Measurements from ENCODE around the gene LZTR1.
"Not testable (repeated sequence)": the region's sequence is repeated elsewhere in the genome, so short reads cannot be mapped to it uniquely, and the experiment has no call there.

Gene LZTR1

DNA sequence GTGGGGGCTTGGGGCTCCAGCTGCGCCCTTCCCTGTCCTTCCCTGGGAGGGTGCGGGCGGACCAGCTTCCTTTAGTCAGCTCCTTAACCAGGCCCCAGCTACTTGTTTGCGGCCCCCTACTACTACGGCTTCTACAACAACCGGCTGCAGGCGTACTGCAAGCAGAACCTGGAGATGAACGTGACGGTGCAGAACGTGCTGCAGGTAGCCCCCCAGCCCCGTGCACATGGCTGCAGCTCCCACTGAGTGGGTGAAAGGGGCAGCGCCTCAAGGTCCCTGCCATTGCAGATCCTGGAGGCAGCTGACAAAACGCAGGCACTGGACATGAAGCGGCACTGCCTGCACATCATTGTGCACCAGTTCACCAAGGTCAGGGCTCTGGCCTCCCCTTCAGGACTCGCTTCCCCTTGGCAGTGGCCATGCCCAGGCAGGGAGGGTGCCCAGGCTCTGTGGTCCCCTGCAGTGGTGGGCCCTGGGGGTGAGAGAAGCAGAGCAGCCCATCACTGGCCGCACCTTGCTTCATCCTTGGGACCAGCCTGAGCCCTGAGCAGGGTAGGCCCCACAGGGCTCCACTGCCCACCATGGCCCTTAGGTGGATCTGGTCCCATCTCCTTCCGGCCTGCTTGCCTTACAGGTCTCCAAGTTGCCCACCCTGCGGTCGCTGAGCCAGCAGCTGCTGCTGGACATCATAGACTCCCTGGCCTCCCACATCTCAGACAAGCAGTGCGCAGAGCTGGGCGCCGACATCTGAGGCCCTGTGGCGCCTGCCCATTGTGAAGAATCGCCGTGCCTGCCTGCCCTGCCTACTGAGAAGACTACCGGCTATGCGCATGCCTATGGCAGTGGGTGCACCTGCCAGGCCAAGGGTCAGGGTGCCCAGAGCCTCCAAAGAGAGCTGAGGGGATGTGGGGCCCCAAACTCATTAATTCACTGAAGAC lies 14.8 kb downstream of the LZTR1 start:
- no peak for DNase-seq (ENCODE audit: low read depth in 2 of 2)

DNA sequence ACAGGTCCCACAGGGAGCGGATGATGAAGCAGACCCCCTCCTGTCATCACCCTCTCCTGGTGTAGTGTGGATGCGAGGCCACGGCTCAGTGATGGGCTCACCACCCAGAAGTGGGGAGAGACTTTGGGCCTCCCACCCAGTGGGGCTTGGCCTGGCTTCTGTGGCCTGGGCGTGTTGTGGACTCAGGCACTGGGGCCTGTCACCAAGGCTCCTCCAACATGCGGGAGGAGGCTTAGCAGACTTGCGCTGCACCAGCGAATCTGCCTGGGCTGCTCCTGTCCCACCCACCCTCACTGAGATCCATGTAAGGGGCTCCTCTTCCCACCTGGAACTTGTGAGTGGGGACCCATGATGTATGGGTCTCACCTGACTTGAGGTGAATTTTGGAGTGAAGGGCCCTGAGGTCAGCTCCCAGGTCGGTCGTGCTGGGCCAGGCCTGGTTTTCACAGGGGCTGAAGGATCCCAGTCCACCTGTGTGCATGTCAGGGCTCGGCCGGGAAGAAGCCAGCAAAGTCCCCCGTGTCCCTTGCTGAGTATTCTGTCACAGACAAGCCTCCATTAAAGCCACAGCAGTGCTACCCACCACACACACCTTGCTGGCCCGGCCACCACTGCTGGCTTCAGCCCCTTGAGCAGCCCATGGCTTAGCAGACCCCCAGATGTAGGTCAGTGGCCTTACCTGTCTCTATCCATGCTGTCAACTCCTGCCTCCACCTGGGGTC lies 15.6 kb downstream of the LZTR1 start:
- DNase-seq (ENCODE audit: low read depth in 2 of 2): no peak

DNA sequence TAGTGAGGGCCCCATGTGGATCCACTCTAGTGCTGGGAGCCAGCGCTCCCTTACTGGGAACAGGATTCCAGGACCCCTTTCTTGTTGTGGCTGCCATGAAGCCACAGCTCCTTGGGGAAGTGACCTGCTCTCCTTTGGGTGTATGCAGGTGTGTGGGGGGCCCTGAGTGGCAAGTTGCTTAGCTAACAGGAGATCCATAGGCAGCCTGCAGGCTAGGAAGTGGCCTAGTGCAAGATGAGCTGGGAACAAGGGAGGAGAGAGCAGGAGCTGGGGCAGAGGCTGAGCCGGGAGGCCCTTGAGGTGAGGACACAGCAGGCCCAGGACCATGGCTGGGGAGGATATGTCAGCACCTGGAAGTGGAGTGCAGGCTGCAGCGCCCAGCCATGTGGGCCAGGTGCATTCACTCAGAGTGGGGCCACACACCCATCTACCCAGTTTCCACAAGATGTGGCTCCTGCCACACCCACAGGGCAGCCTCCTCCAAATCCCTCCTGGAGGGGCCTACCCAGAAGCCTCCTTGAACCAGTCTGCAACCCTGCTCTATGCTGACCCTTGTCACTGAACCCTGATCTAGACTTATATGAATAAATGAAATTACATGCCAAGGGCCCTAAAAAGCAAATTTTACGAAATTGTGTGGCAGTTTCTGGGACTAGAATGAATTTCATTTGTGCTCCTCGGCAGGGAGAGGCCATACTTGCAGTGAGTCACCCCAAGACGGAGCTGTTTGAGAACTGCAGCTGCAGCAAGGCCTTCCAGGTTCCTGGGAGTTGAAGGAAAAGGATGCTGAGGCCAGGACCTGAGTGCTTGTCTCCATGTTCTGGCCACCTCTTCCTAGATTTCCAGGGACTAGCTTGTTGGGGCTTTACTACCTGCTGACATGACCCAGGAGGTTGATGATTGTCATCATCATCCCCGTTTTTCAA lies 16.6 kb downstream of the LZTR1 start:
- DNase-seq (ENCODE audit: low read depth in 2 of 2): no peak

DNA sequence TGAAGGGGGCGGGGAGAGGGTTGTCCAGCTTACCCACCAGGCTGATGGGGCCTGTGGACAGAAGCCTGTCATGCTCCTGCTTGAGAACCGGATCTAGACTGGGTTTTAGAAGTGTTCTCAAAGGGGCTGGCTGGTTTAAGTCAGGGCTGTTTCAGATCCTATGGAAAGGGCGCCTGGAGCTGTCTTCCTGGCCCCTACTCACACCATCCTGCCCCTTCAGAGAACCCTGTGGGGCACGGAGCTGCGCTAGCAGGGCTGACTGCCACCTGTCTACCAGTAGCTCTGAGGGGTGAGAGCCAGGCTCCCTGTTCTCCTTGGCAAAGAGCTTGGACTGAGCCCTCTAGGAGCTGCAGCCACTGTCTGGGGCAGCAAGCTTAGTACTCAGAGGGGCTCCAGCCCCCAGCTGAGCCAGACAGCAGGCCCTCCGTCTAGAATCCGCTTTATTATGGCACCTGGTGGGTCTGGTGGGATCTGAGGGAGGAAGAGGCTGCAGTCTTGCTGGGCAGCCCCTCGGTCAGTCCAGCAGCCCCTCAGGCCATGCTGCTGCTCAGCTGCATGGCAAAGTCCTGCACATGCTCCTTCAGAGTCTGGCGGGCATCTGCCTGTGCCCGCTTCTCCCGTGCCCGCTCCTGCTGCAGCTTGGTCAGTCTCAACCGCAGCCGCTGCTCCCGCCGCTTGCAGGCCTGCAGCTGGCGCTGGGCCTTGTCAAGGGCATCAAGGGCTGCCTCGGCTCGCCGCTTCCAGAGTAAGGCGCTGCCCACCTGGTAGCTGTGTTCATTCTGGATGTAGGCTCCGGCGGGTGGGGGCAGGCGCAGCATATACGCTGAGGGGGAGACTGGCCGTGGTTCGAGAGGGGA lies 17.5 kb downstream of the LZTR1 start:
- DNase-seq (ENCODE audit: low read depth in 2 of 2): no peak

DNA sequence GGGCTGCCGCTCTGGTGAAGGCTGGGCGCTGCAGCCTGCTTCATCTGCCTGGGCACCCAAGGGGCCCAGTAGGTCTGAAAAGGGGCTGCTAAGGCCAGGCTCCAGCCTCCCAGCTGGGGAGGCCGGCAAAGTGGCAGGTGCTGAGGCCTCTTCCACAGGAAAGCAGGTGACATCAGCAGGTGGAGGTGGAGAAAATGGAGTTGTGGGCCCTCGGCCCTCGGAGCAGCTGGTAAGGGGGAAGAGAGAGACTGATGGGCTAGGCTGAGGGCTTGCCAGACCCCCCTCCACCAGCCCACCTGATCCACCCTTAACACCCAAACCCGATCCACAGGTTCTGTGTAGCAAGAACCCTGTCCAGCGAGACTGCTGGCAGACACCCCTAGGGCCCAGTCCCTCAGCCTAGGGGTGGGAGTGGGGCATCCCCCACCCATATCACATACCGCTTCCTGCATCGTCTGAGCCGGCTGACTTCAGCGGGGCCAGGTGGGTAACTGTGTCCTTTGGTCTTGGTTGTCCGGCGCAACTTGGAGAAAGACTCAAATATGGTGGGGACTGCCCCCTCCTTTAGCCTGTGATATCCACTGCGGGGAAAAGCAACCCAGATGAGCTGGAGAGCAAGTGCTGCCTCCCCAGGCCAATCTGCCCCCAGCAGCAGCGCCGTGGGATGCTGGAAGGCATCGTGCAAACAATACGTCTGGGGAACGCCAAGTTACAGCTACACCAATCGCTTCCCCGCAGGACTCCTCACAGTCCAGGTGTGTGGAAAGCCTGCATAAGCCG lies 18.3 kb downstream of the LZTR1 start:
- no peak for DNase-seq (ENCODE audit: low read depth in 2 of 2)

DNA sequence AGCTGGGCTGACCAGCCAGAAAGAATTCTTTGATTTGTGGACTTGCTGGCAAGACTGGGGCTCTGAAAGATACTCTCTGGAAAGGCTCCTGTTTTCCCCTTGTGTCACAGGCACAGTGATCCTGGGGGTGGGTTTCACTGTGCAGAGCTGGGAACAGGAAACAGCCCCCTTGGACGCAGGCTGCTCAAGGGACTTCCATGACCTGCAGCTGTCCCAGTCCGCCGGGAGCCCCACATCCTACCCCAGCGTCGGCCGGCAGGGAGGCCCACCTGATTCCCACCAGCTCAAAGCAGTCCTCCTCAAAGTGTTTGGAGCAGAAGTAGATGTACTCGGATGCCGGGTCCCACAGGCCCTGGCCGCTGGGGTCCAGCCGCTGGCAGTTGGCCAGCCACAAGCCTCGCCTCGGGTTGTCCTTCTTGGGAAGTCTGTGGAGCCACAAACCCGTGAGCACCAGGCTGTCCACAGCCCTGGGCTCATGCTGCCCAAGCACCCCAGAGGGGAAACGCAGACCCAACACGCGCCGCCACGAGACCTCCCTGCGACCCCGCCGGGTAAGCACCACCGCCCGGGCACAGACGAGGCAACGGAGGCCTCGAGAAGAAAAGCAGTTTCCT lies 19.0 kb downstream of the LZTR1 start:
- DNase-seq (ENCODE audit: low read depth in 2 of 2): no peak

DNA sequence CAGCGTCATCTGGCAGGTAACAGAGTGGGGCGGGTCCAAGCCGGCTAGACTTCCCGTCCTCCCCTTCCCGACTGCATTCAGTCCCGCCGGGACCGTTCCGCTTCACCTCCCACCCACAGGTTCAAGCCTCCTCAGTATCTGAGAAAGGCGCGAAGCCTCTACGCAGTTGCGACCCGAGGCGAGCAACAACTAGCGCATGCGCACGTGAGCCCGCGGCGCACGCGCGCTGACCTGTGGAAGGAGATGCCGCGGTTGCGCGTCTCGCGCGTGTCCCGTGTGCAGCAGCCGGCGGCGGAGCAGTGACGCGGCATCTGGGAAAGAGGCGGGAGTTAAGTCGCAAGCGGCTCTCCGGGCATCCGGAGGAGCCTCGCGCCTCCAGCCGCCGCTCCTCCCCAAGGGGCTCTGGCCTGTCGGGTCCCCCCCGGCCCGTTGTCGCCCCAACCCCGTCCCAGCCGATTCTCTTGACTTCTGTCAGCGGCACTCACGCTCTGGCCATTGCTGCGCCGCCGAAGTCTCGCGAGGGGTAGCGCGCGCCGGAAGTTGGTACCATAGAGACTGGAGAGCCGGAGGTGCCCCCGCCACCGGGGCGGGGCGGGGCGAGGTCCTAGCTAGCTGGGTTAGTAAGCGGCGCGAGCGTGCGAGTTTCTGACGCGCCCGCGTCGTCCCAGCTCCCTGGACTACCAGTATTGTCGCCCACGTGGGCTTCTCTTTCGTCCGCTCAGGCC lies 19.7 kb downstream of the LZTR1 start, which contains the start of gene THAP7:
THAP7 (minus strand) TSS at position 518 of the 725 bp plus-strand sequence; CDS start at position 311, 207 bp downstream.
- DNase-seq (ENCODE audit: low read depth in 2 of 2): peak; percentile 82 to 83

DNA sequence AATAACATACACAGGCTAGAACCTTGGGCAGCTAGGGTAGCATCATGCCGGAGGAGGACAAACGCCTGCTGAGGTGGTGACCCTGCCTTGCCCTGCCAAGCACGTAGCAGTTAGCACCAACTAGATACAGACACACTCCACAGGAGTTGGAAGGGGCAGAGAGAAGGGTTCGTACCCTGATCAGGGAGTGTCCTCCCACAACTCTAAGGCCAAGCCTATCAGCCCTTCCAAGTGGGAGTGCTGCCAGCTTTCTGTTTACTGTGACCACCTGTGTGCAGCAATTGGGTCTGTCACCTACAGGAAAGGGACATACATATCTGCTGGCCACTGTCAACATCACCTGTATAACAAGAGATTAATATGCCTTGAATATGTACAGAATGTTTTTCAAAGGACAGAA lies 21.7 kb downstream of the LZTR1 start:
- no peak for DNase-seq (ENCODE audit: low read depth in 2 of 2)

DNA sequence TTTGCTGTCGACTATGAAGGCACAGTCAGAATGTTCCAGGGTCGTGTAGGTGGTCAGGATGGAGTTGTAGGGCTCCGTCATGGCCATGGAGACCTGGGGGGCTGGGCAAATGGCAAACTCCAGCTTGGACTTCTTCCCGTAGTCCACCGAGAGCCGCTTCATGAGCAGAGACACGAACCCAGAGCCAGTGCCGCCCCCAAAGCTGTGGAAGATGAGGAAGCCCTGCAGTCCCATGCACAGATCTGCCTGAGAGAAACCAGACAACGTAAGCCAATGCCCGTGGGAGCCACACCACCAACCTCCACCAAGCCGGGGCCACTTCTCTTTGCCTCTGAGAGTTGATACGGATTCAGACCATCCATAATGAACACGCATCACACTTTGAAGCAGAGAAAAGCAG lies 27.1 kb downstream of the LZTR1 start:
- DNase-seq (ENCODE audit: low read depth in 2 of 2): not testable (repeated sequence)

DNA sequence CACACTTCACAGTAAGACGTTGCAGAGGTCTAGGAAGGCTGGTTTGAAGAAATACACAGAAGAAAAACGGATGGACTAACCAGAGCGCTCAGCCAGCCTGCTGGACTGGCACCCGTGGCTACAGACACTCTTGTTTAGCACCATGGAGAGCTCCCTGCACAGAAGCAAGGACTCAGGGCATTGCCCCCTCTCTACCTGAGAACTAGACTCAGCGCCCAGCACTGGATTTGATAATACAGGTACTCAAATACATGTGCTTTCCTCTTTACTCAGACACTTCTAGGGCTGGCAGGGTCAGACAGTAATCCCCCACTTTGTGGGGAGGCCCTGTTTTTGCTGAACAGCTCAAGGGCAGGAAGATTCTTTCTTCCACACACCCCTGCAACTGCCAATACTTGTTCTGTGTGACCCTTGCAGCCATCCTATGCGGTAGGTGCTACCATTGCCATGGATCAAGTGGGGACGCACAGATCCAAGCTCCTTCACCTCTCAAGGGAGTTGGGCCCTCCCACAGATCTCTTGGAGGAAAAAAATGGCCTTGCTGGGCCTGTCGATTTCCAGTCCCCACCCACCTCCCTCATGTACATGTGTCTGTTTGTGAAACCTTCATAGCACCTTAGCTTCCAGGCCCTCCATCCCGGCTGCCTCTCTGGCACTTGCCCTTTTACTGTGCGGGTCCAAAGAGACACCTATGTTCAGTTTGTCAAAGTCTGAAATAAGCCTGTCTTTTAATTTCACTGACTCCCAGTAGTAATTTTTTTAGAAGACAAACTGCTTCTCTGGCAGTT lies 27.7 kb downstream of the LZTR1 start:
- no peak for DNase-seq (ENCODE audit: low read depth in 2 of 2)

DNA sequence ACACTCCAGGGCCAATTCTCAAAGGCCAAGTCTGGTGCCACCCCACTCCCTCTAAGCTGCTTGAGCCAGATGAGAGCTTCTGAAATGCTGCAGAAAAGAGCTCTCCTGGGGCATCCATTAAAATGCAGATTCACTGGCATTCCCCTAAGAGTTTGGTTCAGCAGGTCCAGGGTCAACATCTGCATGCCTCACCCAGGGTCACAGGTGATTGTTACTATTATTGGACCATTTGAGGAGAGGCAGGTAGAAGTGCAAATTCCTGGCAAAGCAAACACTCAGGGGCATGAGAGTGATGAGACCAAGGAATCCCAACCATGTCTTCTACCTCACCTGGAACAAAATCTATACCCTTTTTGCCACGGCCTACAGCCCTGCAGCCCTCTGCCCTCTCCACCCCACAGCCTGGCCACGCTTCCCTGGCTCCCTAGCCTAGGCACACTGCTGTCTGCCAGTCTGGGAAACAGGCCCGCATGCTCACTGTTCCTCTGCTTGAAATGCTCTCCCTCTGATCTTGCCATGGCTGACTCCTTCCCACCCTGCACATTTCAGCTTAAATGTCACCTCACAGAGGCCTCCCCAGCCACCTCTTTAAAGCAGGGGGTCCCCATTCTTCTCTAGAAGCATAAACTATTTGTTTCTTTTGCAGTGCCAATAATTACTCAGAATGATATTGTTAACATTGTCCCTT lies 28.5 kb downstream of the LZTR1 start:
- no peak for DNase-seq (ENCODE audit: low read depth in 2 of 2)

DNA sequence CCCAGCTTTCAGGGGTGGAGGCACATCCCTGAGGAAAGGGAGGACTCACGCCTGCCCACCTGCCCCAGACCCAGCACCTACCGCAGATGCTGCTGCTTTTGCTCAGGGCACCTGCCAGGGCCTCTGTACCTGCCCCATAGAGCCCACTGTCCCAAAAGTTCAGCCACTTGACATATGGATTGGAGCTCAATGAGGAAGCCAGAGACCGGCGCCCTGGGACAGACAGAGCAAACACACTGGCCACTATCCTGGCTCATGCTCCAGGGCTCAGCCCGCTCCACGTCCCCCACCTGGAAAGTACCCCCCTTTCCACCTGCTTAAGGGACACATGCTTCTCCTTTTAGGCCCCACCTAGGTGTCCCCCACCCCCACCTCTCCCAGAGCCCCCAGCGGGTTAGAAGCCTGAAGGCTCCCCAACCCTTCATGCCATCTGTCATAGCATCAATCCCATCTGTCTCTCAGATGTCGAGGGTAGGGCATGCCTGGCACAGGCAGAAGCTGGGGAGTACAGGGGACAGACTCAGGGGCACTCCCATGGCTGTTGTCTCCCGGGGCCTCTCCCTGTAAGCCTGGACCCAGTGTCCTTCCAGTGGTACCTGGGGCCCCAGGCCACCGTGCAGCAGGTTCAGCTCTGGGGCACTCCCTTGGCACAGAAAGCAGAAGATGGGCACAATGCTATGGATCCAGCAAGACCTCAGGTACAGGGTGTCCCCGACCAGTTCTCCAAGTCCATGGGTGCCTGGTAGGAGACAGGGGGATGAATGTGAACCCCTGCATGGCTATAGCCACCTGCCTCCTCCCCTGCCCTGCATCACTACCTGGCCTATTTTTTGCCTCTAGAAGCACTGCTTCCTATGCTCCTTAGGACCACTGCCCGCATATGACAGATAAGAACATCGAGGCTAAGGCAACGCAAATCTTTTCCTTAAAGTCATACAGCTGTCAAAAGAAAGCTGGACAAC lies 30.6 kb downstream of the LZTR1 start:
- no peak for DNase-seq (ENCODE audit: low read depth in 2 of 2)

DNA sequence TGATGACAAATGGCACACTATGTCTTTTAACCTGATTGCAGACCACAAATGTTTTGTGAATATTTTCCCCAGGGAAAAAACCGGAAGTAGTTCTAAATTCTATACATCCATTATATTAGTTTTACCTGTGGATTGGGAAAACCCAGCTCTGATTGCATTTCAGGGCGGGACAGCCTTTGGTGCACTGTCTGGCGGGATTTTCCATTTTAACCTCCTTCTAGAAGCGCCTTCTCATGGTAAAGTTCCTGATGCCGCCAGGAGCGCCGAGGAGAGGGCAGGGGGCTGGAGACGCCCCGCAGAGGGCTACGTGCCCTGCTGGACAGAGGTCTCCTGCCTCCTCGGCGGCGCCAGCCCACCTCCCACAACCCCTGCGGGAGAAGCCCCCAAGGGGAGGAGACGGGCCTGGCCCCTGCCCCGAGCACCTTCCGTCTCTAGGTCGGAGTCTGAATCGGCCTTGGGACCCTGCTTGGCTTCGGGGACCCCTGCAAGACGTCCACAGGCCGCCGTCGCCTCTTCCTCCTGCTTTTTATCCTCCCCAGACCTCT lies 31.6 kb downstream of the LZTR1 start:
- no peak for DNase-seq (ENCODE audit: low read depth in 2 of 2)

DNA sequence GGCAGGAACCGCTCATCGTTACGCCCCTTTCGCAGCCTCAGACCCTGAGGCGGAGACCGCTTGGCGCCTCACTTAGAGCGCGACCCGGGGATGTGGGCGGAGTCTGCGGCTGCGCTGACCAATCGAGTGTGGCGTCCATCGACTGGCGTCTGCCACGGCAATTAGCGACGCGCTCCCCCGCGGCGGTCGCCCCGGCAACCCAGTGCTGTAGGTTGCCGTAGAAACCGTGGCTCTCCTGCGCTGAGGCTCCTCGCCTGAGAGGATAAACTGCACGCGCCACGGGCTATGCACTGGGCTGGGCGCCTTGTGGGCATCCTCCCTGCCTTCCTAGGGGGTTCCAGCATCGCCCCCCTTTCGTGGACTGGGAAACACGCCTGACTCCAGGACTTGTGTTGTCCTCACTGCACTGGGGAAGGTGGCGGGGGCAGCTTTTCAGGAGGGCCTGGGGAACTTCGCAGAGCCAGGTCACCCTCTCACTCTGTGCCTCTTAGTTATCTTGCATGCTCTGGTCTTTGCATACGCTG lies 32.2 kb downstream of the LZTR1 start:
- peak; percentile 66 to 68 for DNase-seq (ENCODE audit: low read depth in 2 of 2)

DNA sequence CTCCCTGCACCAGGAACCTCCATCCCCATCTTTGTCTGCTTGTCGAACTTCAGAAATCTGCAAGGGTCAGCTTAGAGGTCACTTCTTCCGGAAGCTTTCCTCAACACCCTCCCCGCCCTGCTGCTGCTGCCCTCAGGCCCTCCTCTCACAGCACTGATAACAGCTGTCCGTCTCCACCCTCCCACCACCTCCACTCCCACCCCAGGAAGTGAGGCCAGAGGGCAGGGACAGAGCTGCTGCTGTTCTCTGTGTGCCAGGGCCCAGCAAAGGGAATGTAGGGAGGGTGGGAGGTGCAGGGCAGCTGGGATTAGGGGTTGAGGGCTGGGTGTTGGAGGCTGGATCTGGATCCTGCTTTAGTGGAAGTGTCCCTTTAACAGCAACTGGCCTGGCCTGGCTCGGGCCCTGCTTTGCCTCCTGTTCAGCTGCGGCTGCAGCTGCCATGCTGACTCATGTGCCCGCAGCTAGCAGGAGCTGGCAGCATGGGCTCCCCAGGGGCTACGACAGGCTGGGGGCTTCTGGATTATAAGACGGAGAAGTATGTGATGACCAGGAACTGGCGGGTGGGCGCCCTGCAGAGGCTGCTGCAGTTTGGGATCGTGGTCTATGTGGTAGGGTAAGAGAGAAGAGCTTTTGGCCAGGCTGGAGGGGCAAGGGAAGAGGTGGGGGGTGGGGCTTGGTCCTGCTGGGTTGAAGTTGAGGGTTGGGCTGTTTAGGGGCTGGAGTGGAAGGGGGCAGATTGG lies 32.8 kb downstream of the LZTR1 start, which contains the start of gene P2RX6:
P2RX6 (plus strand) TSS at position 440 of the 740 bp plus-strand sequence; CDS start at position 450, 10 bp downstream.
- DNase-seq (ENCODE audit: low read depth in 2 of 2): no peak
